OCI-LY1 (cell line): ENCODE results near the gene CRY1.
"Not testable (repeated sequence)": the region's sequence is repeated elsewhere in the genome, so short reads cannot be mapped to it uniquely, and the experiment has no call there.

Source experiments
- H2AFZ ChIP-seq: fragments of 200-600 bp; sonication (generic), shearing (Covaris generic); 2 replicates; pipeline ENCODE4 v1.6.0; 2014; ENCODE audit warnings: antibody characterized with exemption, mild to moderate bottlenecking, low read length
- H3F3A ChIP-seq: fragments of 200-600 bp; sonication (generic), shearing (Covaris generic); 2 replicates; pipeline ENCODE4 v1.6.0; 2014; ENCODE audit warnings: mild to moderate bottlenecking, antibody characterized with exemption, low read length, moderate library complexity; ENCODE audit not compliant: insufficient read depth
- H3K27ac ChIP-seq: fragments of 200-600 bp; sonication (generic); 2 replicates; pipeline ENCODE4 v1.5.1; 2014; ENCODE audit warnings: low read length, mixed run types, mild to moderate bottlenecking, low read depth; ENCODE audit not compliant: poor library complexity, severe bottlenecking
- H3K27me3 ChIP-seq: fragments of 200-600 bp; sonication (generic); 2 replicates; pipeline ENCODE4 v1.6.0; 2014; ENCODE audit warnings: antibody characterized with exemption, mild to moderate bottlenecking, low read length, moderate library complexity; ENCODE audit not compliant: insufficient read depth
- H3K36me3 ChIP-seq: fragments of 200-600 bp; sonication (generic); 2 replicates; pipeline ENCODE4 v1.6.1; 2014; ENCODE audit warnings: mild to moderate bottlenecking, antibody characterized with exemption, low read length, moderate library complexity, mixed read lengths; ENCODE audit not compliant: insufficient read depth
- H3K4me1 ChIP-seq: fragments of 200-600 bp; sonication (generic); 2 replicates; pipeline ENCODE4 v1.5.1; 2014; ENCODE audit warnings: mild to moderate bottlenecking, low read length, moderate library complexity; ENCODE audit not compliant: insufficient read depth, severe bottlenecking
- H3K4me2 ChIP-seq: fragments of 200-600 bp; sonication (generic), shearing (Covaris generic); 2 replicates; pipeline ENCODE4 v1.6.1; 2014; ENCODE audit warnings: low read length
- H3K4me3 ChIP-seq: fragments of 200-600 bp; sonication (generic); 2 replicates; pipeline ENCODE4 v1.5.1; 2014; ENCODE audit warnings: low read length, low read depth, mild to moderate bottlenecking, mixed read lengths; ENCODE audit not compliant: poor library complexity, severe bottlenecking
- H3K79me2 ChIP-seq: fragments of 200-600 bp; shearing (Covaris generic); 2 replicates; pipeline ENCODE4 v1.6.1; 2016; ENCODE audit warnings: mixed run types, low read length, mixed read lengths; ENCODE audit not compliant: insufficient read depth
- H3K9ac ChIP-seq: fragments of 200-600 bp; sonication (generic), shearing (Covaris generic); 2 replicates; pipeline ENCODE4 v1.6.1; 2014; ENCODE audit warnings: mild to moderate bottlenecking, low read length, mixed read lengths
- H3K9me2 ChIP-seq: fragments of 200-600 bp; sonication (generic), shearing (Covaris generic); 2 replicates; pipeline ENCODE4 v1.6.1; 2014; ENCODE audit warnings: low read depth, mild to moderate bottlenecking, low read length, mixed read lengths
- H3K9me3 ChIP-seq: fragments of 200-600 bp; shearing (Covaris generic); 2 replicates; pipeline ENCODE4 v1.6.1; 2014; ENCODE audit warnings: low read length, mixed read lengths
- H4K20me1 ChIP-seq: fragments of 200-600 bp; sonication (generic), shearing (Covaris generic); 2 replicates; pipeline ENCODE4 v1.6.0; 2016; ENCODE audit warnings: mild to moderate bottlenecking, low read length; ENCODE audit not compliant: insufficient read depth
- EZH2 ChIP-seq: fragments of 200-600 bp; sonication (generic), shearing (Covaris generic); IDR thresholded peaks from 2 replicates; pipeline ENCODE4 v1.8.0; 2017; ENCODE audit warnings: borderline replicate concordance, mixed run types, mild to moderate bottlenecking, antibody characterized with exemption, low read length, moderate library complexity, mixed read lengths
- TF ChIP-seq, protein P1 (sequence below): fragments of 200-600 bp; sonication (generic), shearing (Covaris generic); IDR thresholded peaks from 2 replicates; pipeline ENCODE4 v1.5.1; 2017; ENCODE audit warnings: mild to moderate bottlenecking, antibody characterized with exemption, low read length, moderate library complexity, mixed read lengths

Gene CRY1

DNA sequence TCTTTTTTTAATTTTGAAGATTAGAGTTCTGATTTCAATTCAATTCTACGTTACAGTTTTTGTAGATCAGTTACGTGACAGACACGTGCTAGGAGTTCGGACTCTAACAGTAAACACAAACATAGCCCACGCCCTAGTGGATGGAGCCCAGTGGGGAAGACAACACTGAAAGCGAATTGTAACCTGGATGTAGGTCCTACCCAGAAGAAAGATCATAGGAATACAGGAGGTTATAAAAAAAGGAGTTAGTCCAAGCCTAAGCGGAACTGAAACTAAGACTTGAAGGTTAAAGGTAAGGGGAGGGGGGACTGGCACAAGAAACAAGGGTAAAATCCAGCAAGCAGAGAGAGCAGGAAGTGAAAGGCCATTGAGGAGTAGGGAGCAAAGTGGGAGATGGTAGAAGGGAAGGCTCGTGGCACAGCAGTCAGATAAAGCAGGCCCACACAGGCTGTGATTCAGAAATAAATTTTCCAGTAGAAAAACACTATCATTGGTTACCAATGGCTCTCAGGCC, 15.7 kb upstream of the CRY1 start:
- no peak overlapping the region for H3K4me3 ChIP-seq
- no peak overlapping the region for H2AFZ ChIP-seq
- no peaks in the 10 kb centered on the region for H3K9me2 ChIP-seq
- no peaks in the 10 kb centered on the region for H4K20me1 ChIP-seq
- H3K9ac ChIP-seq, result no peak overlapping the region
- H3K36me3 ChIP-seq, result no peaks in the 10 kb centered on the region
- no peaks in the 10 kb centered on the region for H3K4me1 ChIP-seq
- no peak overlapping the region for H3K4me2 ChIP-seq
- no peaks in the 10 kb centered on the region for H3K27me3 ChIP-seq
- no peaks in the 10 kb centered on the region for H3F3A ChIP-seq
- no peak overlapping the region for H3K27ac ChIP-seq
- no peaks in the 10 kb centered on the region for H3K9me3 ChIP-seq
- TF ChIP-seq EZH2, result no peak
- TF ChIP-seq, protein P1, sequence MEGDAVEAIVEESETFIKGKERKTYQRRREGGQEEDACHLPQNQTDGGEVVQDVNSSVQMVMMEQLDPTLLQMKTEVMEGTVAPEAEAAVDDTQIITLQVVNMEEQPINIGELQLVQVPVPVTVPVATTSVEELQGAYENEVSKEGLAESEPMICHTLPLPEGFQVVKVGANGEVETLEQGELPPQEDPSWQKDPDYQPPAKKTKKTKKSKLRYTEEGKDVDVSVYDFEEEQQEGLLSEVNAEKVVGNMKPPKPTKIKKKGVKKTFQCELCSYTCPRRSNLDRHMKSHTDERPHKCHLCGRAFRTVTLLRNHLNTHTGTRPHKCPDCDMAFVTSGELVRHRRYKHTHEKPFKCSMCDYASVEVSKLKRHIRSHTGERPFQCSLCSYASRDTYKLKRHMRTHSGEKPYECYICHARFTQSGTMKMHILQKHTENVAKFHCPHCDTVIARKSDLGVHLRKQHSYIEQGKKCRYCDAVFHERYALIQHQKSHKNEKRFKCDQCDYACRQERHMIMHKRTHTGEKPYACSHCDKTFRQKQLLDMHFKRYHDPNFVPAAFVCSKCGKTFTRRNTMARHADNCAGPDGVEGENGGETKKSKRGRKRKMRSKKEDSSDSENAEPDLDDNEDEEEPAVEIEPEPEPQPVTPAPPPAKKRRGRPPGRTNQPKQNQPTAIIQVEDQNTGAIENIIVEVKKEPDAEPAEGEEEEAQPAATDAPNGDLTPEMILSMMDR, result no peak
- no peaks in the 10 kb centered on the region for H3K79me2 ChIP-seq

DNA sequence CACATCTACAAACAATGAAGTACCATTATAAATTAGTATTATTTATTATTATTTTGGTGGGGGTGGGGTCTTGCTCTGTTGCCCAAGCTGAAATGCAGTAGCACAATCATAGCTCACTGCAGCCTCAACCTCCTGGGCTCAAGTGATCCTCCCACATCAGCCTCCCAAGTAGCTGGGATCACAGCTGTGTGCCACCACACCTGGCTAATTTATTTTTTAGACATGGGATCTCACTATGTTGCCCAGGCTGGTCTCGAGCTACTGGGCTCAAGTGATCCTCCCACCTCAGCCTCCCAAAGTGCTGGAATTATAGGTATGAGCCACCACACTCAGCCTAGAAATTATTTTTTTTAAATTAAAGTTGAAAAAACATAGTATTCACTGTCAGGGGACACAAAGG, 15.0 kb upstream of the CRY1 start:
- not testable (repeated sequence) for H3K4me1 ChIP-seq, H3K79me2 ChIP-seq, H3K36me3 ChIP-seq, H3F3A ChIP-seq, H2AFZ ChIP-seq, H3K9me2 ChIP-seq, H3K4me3 ChIP-seq, H3K4me2 ChIP-seq, H3K9ac ChIP-seq, H3K27me3 ChIP-seq, H3K9me3 ChIP-seq, H4K20me1 ChIP-seq, H3K27ac ChIP-seq

DNA sequence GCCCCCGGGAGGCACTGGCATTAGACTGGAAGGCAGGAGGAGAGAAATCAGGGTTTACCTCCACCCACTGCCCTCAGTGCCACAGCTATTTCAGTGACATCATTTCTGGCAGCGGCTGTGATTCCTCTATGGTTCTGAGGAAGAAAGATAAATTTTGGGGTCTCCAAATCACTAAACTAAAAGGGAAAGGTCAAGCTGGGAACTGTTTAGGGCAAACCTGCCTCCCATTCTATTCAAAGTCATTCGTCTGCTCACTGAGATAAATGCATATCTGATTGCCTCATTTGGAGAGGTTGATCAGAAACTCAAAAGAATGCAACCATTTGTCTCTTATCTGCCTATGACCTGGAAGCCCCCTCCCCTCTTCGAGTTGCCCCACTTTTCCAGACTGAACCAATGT, 14.0 kb upstream of the CRY1 start:
- Histone ChIP-seq H3K4me1 (no peaks in the 10 kb centered on the region), H2AFZ (no peak overlapping the region), H3K79me2 (no peaks in the 10 kb centered on the region), H3K27me3 (no peaks in the 10 kb centered on the region), H3K9me3 (no peaks in the 10 kb centered on the region), H4K20me1 (no peaks in the 10 kb centered on the region), H3K9ac (no peak overlapping the region), H3F3A (no peaks in the 10 kb centered on the region), H3K27ac (no peak overlapping the region), H3K4me2 (no peak overlapping the region), H3K36me3 (no peaks in the 10 kb centered on the region), H3K9me2 (no peaks in the 10 kb centered on the region), H3K4me3 (no peak overlapping the region)
- TF ChIP-seq, protein P1, result no peak
- TF ChIP-seq EZH2, result no peak

DNA sequence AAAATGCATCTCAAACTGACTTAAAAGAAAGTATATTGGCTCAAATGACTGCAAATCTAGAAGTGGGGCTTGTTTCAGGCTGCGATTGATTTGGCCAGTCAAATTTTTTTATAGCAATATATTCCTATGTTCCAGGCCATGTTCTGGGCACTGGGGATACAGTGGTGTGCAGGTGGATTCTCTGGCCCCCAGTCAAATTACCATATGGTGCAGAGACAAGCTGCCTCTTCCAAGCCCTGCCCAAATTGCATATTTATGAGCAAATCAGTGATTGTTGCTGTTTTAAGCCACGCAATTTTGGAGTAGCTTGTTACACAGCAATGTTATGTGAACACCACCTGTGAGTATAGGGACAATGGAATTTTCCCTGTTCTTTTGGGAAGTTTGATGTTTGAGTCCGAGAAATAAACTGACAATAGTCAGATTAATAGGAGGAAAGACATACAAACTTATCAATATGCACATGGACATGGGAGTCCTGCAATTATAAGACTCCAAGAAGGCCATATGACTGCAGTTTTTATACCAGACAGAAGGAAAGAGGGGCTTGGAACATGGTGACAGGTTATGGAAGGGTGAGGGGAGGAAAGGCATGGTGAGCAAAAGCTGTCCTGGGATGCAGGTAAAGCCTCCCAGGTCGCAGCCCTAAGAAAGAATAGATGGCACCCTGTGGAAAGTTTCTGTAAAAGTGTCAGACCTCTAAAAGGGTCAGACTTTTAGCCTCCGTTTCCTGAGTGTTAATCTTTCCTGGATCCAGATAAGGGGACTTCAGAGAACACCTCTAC, 13.1 kb upstream of the CRY1 start:
- H3K27me3 ChIP-seq, result no peaks in the 10 kb centered on the region
- H3K9ac ChIP-seq, result no peak overlapping the region
- H3K9me3 ChIP-seq, result no peaks in the 10 kb centered on the region
- no peak overlapping the region for H3K4me2 ChIP-seq
- H2AFZ ChIP-seq, result no peak overlapping the region
- no peak overlapping the region for H3K27ac ChIP-seq
- no peaks in the 10 kb centered on the region for H3K36me3 ChIP-seq
- H4K20me1 ChIP-seq, result no peaks in the 10 kb centered on the region
- no peaks in the 10 kb centered on the region for H3K79me2 ChIP-seq
- no peaks in the 10 kb centered on the region for H3F3A ChIP-seq
- H3K9me2 ChIP-seq, result no peaks in the 10 kb centered on the region
- no peaks in the 10 kb centered on the region for H3K4me1 ChIP-seq
- no peak for TF ChIP-seq EZH2
- TF ChIP-seq, protein P1, result no peak
- no peak overlapping the region for H3K4me3 ChIP-seq
